Stomach (tissue), 4 donors: ENCODE data around the gene FSTL3.
"Not testable (repeated sequence)": the region's sequence is repeated elsewhere in the genome, so short reads cannot be mapped to it uniquely, and the experiment has no call there.

Experiments
- POLR2A ChIP-seq, 4 donors: fragments of 450-650 bp; IDR thresholded peaks; one replicate each; pipeline ENCODE4 v1.6.1; 2016; ENCODE audit warnings: antibody characterized with exemption in 4 of 4, control low read depth in 2 of 4, mild to moderate bottlenecking in 1 of 4, moderate library complexity in 1 of 4
- TF ChIP-seq, protein P1 (sequence below), 7 experiments: fragments of 450-650 bp in 4 of 7; fragments of 200-600 bp in 3 of 7; sonication (generic) in 3 of 7; IDR thresholded peaks; one replicate each; pipeline ENCODE4 v1.5.1; 2016 to 2019; ENCODE audit warnings: antibody characterized with exemption in 7 of 7, control low read depth in 2 of 7, mild to moderate bottlenecking in 1 of 7

DNA sequence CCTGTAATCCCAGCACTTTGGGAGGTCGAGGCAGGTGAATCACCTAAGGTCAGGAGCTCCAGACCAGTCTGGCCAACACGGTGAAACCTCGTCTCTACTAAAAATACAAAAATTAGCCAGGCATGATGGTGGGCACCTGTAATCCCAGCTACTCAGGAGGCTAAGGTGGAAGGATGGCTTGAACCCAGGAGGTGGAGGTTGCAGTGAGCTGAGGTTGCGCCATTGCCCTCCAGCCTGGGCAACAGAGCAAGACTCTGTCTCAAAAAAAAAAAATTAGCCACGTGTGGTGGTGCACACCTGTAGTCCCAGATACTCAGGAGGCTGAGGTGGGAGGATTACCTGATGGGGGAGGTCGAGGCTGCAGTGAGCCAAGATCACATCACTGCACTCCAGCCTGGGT lies 26.7 kb downstream of the FSTL3 start:
- TF ChIP-seq, protein P1, sequence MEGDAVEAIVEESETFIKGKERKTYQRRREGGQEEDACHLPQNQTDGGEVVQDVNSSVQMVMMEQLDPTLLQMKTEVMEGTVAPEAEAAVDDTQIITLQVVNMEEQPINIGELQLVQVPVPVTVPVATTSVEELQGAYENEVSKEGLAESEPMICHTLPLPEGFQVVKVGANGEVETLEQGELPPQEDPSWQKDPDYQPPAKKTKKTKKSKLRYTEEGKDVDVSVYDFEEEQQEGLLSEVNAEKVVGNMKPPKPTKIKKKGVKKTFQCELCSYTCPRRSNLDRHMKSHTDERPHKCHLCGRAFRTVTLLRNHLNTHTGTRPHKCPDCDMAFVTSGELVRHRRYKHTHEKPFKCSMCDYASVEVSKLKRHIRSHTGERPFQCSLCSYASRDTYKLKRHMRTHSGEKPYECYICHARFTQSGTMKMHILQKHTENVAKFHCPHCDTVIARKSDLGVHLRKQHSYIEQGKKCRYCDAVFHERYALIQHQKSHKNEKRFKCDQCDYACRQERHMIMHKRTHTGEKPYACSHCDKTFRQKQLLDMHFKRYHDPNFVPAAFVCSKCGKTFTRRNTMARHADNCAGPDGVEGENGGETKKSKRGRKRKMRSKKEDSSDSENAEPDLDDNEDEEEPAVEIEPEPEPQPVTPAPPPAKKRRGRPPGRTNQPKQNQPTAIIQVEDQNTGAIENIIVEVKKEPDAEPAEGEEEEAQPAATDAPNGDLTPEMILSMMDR (IDR thresholded peaks at IDR 0.05): not testable (repeated sequence)
- TF ChIP-seq POLR2A (IDR thresholded peaks at IDR 0.05): not testable (repeated sequence)
